SK-N-DZ (cell line): ENCODE measurements around the gene DTNA.

Experiments
- DNase-seq: peaks from one replicate; pipeline ENCODE4 v3.0.0-alpha.2; 2015; ENCODE audit warnings: low spot score

Gene DTNA

DNA sequence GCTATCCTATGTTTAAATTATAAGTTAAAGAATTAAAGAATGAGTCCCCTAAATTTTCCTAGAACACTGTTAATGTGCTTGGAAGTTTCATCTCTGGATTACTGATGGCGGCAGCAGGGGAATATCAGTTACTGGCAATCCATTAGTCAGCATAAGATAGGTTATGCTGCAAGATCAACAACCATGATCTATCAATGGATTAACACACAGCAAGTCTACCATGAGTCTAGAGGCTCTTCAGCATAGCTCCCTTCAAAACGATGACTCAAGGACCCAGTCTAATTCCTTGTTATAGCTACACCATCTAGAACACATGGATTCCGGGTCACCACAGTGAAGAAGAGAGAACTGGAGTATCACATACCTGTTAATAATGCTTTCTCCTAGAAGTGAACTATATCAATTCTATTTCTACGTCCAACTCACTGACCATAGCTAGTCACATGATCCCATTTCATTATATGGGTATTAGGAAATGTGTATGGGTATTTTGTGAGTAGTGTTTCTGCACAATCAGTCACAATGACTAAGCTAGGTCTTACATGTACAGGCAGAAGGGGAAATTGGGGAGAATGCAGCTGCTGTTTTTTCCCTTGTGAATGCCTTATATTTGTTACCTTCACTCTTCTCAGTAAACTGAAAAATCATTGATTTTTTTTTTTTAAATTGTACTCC, 222.8 kb downstream of the DTNA start:
- no peak for DNase-seq

DNA sequence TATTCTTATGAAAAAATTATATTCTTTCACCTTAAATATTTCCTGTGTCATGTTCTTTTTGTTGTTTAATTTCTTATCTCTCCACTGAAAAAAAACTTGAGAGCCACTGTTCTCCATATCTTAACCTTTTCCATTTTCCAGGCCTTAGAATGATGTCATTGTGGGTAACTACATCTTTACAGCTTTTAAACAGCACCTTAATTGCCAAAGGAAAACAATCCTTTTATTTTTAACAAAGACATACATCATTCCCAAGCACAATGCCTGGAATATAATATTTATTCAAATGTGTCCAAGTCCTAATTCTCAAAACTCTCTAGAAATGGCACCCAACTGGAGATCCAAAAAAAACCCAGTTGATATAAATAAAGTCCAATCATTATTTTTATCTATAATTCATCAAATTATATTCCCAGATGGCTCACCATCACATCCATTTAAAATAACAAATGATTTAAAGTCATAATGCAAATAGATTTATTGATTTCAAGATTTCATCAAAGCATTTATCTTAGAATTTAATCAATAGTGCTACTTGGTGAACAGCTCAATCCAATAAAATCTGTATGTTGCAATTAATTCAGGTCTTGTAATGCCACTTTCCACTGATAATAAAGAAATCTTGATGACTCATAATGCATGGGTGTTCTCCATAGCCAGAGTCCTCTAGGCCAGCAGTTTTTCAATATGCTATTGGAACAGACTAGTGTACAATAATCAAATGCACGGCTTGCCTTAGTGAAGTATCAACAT, 224.0 kb downstream of the DTNA start:
- no peak for DNase-seq

DNA sequence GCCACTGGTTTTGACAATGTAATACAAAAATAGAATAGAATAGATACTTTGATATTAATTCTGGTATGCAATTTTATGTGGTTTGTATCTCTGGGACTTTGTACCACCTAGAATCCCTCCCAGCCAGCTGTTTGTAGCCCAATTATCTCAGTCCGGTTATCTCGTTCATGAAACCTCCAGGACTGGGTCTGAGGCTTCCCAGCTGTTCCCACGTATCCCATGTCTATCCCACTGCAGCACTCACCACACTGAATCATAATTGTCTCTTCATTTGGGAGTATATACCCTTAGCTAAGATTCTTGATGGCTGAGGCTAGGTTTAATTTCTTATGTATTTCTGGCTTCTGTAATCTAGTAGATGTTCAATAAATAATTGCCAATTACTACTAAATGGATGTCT, 226.7 kb downstream of the DTNA start:
- DNase-seq, result no peak

DNA sequence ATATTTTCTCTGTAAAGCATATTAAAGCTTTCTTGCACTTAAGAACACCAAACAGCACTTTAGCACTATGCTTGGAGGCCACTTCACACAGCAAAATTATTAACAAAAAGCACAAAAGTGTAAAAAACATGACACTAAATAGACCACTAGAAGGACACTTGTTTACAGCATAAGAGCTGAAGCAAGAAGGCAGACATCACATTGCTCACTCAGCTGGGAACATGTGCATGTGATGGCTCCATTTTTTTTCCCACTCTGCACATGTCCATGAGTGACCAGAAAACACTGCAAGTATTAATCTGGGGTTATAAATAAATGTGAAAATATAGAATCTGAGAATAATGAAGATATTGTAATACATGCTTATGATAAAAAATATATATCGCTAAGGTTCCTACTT, 228.0 kb downstream of the DTNA start:
- no peak for DNase-seq
